Breast epithelium (tissue), 4 donors: ENCODE results near the gene SOCS2. TPM values are rescaled to one million over a fixed set of nuclear protein-coding genes. Genes with fewer than 3 reads are reported as not detected.
A peak's percentile ranks its signal among the peaks of the same experiment; 100 is the strongest.

Source experiments
- DNase-seq, 2 donors: peaks; one replicate each; pipeline ENCODE4 v3.0.0-alpha.2; 2019; ENCODE audit warnings: low spot score in 2 of 2
- H3K27ac ChIP-seq, 2 donors: fragments of 200-600 bp; sonication (generic) in 1 of 2; one replicate each; pipeline ENCODE4 v1.5.1; 2016 to 2019; ENCODE audit warnings: mild to moderate bottlenecking in 1 of 2
- H3K27me3 ChIP-seq, 2 donors: fragments of 200-600 bp; sonication (generic) in 1 of 2; one replicate each; pipeline versions ENCODE4 v1.5.1 to v1.6.0; 2017 to 2019; ENCODE audit warnings: control low read depth in 1 of 2, mild to moderate bottlenecking in 1 of 2
- H3K36me3 ChIP-seq: fragments of 200-600 bp; one replicate; pipeline ENCODE4 v1.5.1; 2019
- H3K4me1 ChIP-seq, 2 donors: fragments of 200-600 bp; sonication (generic); one replicate each; pipeline ENCODE4 v1.5.1; 2016 to 2019; ENCODE audit warnings: control low read depth in 1 of 2
- H3K4me3 ChIP-seq, 3 donors: fragments of 200-600 bp; sonication (generic); 1 replicate in 2 of 3; 2 replicates in 1 of 3; pipeline ENCODE4 v1.5.1; 2016 to 2019; ENCODE audit warnings: mild to moderate bottlenecking in 3 of 3, moderate library complexity in 2 of 3
- H3K9me3 ChIP-seq, 2 donors: fragments of 200-600 bp; sonication (generic) in 1 of 2; one replicate each; pipeline ENCODE4 v1.5.1; 2016 to 2019; ENCODE audit warnings: control low read depth in 1 of 2
- CTCF ChIP-seq, 3 donors: fragments of 450-650 bp; IDR thresholded peaks; one replicate each; pipeline ENCODE4 v1.5.1; 2016 to 2017; ENCODE audit warnings: antibody characterized with exemption in 3 of 3, mild to moderate bottlenecking in 3 of 3, moderate library complexity in 3 of 3
- POLR2A ChIP-seq: fragments of 450-650 bp; IDR thresholded peaks from one replicate; pipeline ENCODE4 v1.6.1; 2016; ENCODE audit warnings: antibody characterized with exemption, mild to moderate bottlenecking, moderate library complexity
- POLR2AphosphoS5 ChIP-seq, 3 donors: sonication (generic); formaldehyde crosslinking; IDR thresholded peaks; one replicate each; pipeline ENCODE4 v1.6.1; 2017; ENCODE audit warnings: antibody characterized with exemption in 3 of 3
- intact Hi-C: fragments of 100-400 bp; cut with DNase I; formaldehyde crosslinking; loops from one replicate; pipeline ENCODE4 v1.15.1; 2023; ENCODE audit warnings: low total_unique reads
- total RNA-seq, 3 donors: library from RNA; depleted of rRNA; stranded (reverse); fragments of >200 nt; gene quantifications; one replicate each; pipeline ENCODE4 v1.1.0, GENCODE V29; 2016

SOCS2 gene
- total RNA-seq, 3 donors from 2014 or later: 29.0 to 59.4 (median 59.0) TPM

GRCh38 chr12:93601591-93601990 lies 29.1 kb downstream of the SOCS2 start:
- Histone ChIP-seq H3K36me3 (no peaks in the 10 kb centered on the region), H3K9me3 (no peaks in the 10 kb centered on the region), H3K27ac (no peak overlapping the region), H3K4me3 (no peak overlapping the region), H3K27me3 (no peaks in the 10 kb centered on the region), H3K4me1 (no peaks in the 10 kb centered on the region)
- intact Hi-C loops: loop anchor here (10.0 kb wide), 1 partner anchor 1177 kb away; no protein-coding TSS in a partner anchor
- DNase-seq: no peak
- TF ChIP-seq POLR2A (no peak), CTCF (IDR thresholded peaks at IDR 0.05) (no peak), POLR2AphosphoS5 (IDR thresholded peaks at IDR 0.05) (no peak)

- intact Hi-C loops: loop anchor here (10.0 kb wide), 1 partner anchor 1178 kb away; no protein-coding TSS in a partner anchor
- Histone ChIP-seq H3K9me3 (no peaks in the 10 kb centered on the region), H3K27ac (peak overlapping the region in 1 of 2 donors; percentile 6), H3K4me3 (no peak overlapping the region), H3K36me3 (no peaks in the 10 kb centered on the region), H3K27me3 (no peaks in the 10 kb centered on the region), H3K4me1 (no peaks in the 10 kb centered on the region)
- no peak for DNase-seq
- TF ChIP-seq CTCF (IDR thresholded peaks at IDR 0.05) (no peak), POLR2A (no peak), POLR2AphosphoS5 (IDR thresholded peaks at IDR 0.05) (no peak)
Measured at GRCh38 chr12:93602897-93603668, 30.6 kb downstream of the SOCS2 start.

- no peak overlapping the region for H3K4me3 ChIP-seq
- H3K27ac ChIP-seq: no peak overlapping the region
- DNase-seq: no peak
- H3K4me1 ChIP-seq: no peaks in the 10 kb centered on the region
- intact Hi-C loops: loop anchor here (10.0 kb wide), 1 partner anchor 1179 kb away; no protein-coding TSS in a partner anchor
- no peaks in the 10 kb centered on the region for H3K27me3 ChIP-seq
- no peaks in the 10 kb centered on the region for H3K36me3 ChIP-seq
- no peaks in the 10 kb centered on the region for H3K9me3 ChIP-seq
- no peak for TF ChIP-seq POLR2A
- TF ChIP-seq POLR2AphosphoS5 (IDR thresholded peaks at IDR 0.05): no peak
- TF ChIP-seq CTCF (IDR thresholded peaks at IDR 0.05): no peak
Measured at GRCh38 chr12:93603762-93604161, 31.3 kb downstream of the SOCS2 start.

- intact Hi-C loops: loop anchor here (10.0 kb wide), 1 partner anchor 1184 kb away; no protein-coding TSS in a partner anchor
- TF ChIP-seq POLR2A (no peak), POLR2AphosphoS5 (IDR thresholded peaks at IDR 0.05) (no peak)
- Histone ChIP-seq H3K27me3 (no peaks in the 10 kb centered on the region), H3K27ac (no peak overlapping the region), H3K36me3 (no peaks in the 10 kb centered on the region), H3K4me1 (no peaks in the 10 kb centered on the region), H3K4me3 (no peak overlapping the region), H3K9me3 (no peaks in the 10 kb centered on the region)
- no peak for DNase-seq
Measured at GRCh38 chr12:93608313-93608712, 35.8 kb downstream of the SOCS2 start.

- no peaks in the 10 kb centered on the region for H3K36me3 ChIP-seq
- intact Hi-C loops: loop anchor here (10.0 kb wide), 1 partner anchor 1185 kb away; no protein-coding TSS in a partner anchor
- TF ChIP-seq POLR2A (no peak), POLR2AphosphoS5 (IDR thresholded peaks at IDR 0.05) (no peak), CTCF (IDR thresholded peaks at IDR 0.05) (no peak)
- no peak overlapping the region for H3K4me3 ChIP-seq
- no peaks in the 10 kb centered on the region for H3K27me3 ChIP-seq
- H3K27ac ChIP-seq: no peak overlapping the region
- no peaks in the 10 kb centered on the region for H3K9me3 ChIP-seq
- no peak for DNase-seq
- H3K4me1 ChIP-seq: no peaks in the 10 kb centered on the region
Measured at GRCh38 chr12:93609281-93610192, 37.1 kb downstream of the SOCS2 start.
